ENCODE results near the gene ENTPD7. TPM values are rescaled to one million over a fixed set of nuclear protein-coding genes. Genes with fewer than 3 reads are reported as not detected.
"Not testable (repeated sequence)": the region's sequence is repeated elsewhere in the genome, so short reads cannot be mapped to it uniquely, and the experiment has no call there.

The ENTPD7 gene
- total RNA-seq, 1 donor from 2014 or later = 7.5 TPM

DNA sequence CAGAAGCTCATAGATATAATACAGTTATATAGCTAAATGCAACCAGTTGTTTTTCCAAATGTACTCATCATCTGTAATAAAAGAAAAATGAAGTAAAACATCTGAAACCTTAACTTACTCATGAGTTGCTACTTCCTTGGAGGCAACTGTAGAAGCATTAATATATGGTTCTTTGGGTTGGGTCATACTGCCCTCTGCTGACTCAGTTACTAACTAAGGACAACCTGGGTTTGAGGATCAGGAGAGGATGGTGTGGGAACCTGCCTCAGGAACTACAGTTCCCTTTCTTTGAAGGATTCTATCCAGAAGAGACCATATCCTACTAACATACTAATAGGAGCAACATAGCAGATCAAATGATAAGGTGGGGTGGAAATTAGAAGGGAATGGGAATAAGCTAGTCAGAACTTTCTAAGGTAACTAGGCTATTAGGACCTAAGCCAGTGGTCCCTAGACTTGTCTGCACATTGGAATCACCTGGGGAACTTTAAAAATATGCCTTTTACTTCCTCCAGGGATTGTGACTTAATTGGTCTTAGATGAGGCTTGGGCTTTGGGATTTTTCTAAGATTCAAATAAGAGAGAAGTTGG lies 51.9 kb downstream of the ENTPD7 start:
- peaks cover 41% of the 10 kb centered on the region for H3K36me3 Mint-ChIP-seq (ENCODE audit: low read depth)
- intact Hi-C loops (cut with micrococcal nuclease) = loop anchor here (1.0 to 5.0 kb wide), 4 partner anchors 94 to 319 kb away; no protein-coding TSS in a partner anchor
- H3K4me1 Mint-ChIP-seq (ENCODE audit: low read depth) = peaks cover 12% of the 10 kb centered on the region
- H3K4me3 Mint-ChIP-seq (ENCODE audit: low read depth) = no peak overlapping the region
- DNase-seq (ENCODE audit: low spot score) = peak; percentile 13
- no peaks in the 10 kb centered on the region for H3K27me3 Mint-ChIP-seq (ENCODE audit: low read depth)
- no peaks in the 10 kb centered on the region for H3K9me3 Mint-ChIP-seq
- H3K27ac Mint-ChIP-seq = no peak overlapping the region

DNA sequence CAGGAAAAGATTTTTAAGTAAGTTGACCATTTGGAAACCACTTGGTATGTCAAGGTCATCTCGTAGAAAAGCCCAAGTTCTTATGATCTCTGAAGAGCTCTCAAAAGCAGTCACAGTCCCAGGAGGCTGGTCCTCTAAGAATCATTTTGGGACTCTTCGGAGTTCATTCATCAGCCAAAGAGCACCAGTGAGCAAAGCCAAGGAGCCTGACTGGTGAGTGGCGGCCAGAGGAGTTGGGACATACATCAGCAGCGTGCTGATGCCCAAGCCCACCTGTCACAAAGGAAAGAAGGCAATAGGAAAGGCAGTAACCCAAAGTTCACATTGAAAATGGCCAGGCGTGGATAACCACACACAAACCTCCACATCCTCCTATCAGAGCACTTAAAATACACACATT lies 55.1 kb downstream of the ENTPD7 start:
- Mint-ChIP-seq H3K4me3 (ENCODE audit: low read depth) (no peak overlapping the region), H3K4me1 (ENCODE audit: low read depth) (peaks cover 12% of the 10 kb centered on the region), H3K27me3 (ENCODE audit: low read depth) (no peaks in the 10 kb centered on the region), H3K36me3 (ENCODE audit: low read depth) (peaks cover 53% of the 10 kb centered on the region), H3K27ac (no peak overlapping the region), H3K9me3 (no peaks in the 10 kb centered on the region)
- DNase-seq (ENCODE audit: low spot score) = no peak
- intact Hi-C loops (cut with micrococcal nuclease) = loop anchor here (5.0 kb wide), 1 partner anchor 97 kb away; no protein-coding TSS in a partner anchor

DNA sequence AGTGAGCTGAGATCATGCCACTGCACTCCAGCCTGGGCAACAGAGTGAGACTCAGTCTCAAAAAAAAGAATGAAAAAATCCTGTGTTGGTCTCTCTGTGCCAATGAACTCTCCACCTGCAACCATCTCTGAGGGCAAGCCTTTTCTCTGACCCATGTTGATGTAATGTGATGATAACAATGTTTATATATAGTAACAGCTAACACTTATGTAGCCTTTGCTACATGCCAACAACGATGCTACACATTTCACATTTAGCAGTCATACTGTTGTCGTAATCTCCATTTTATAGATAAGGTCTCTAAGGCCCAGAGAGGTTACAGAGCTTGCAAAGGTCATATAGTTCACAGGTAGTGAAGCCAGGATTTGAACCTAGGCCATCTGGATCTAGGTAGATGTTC lies 61.1 kb downstream of the ENTPD7 start:
- no peaks in the 10 kb centered on the region for H3K27me3 Mint-ChIP-seq (ENCODE audit: low read depth)
- H3K36me3 Mint-ChIP-seq (ENCODE audit: low read depth) = peaks cover 74% of the 10 kb centered on the region
- H3K27ac Mint-ChIP-seq = no peak overlapping the region
- no peak overlapping the region for H3K4me3 Mint-ChIP-seq (ENCODE audit: low read depth)
- no peaks in the 10 kb centered on the region for H3K4me1 Mint-ChIP-seq (ENCODE audit: low read depth)
- intact Hi-C loops (cut with micrococcal nuclease) = no loop called here
- no peaks in the 10 kb centered on the region for H3K9me3 Mint-ChIP-seq
- DNase-seq (ENCODE audit: low spot score) = no peak

DNA sequence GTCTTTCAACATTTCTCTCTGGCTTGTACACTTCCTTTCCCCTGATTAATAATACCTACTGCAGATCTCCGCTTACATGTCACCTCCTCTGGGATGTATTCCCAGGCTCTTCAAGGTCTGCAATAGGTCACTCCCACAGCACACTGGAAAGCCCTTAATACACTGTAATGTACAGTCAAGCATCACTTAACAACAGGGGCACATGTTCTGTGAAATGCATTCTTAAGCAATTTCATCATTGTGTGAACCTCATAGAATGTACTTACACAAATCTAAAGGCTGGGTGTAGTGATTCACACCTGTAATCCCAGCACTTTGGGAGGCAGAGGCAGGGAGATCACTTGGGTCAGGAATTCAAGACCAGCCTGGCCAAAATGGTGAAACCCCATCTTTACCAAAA lies 70.7 kb downstream of the ENTPD7 start:
- H3K4me3 Mint-ChIP-seq (ENCODE audit: low read depth) = no peak overlapping the region
- H3K27ac Mint-ChIP-seq = no peak overlapping the region
- H3K27me3 Mint-ChIP-seq (ENCODE audit: low read depth) = no peaks in the 10 kb centered on the region
- peaks cover 43% of the 10 kb centered on the region for H3K36me3 Mint-ChIP-seq (ENCODE audit: low read depth)
- intact Hi-C loops (cut with micrococcal nuclease) = loop anchor here (5.0 to 10.0 kb wide), 3 partner anchors 277 to 1182 kb away; partner anchors contain the start of genes DNMBP, SEC31B and SLF2
- peaks cover 20% of the 10 kb centered on the region for H3K4me1 Mint-ChIP-seq (ENCODE audit: low read depth)
- no peak for DNase-seq (ENCODE audit: low spot score)
- H3K9me3 Mint-ChIP-seq = no peaks in the 10 kb centered on the region

DNA sequence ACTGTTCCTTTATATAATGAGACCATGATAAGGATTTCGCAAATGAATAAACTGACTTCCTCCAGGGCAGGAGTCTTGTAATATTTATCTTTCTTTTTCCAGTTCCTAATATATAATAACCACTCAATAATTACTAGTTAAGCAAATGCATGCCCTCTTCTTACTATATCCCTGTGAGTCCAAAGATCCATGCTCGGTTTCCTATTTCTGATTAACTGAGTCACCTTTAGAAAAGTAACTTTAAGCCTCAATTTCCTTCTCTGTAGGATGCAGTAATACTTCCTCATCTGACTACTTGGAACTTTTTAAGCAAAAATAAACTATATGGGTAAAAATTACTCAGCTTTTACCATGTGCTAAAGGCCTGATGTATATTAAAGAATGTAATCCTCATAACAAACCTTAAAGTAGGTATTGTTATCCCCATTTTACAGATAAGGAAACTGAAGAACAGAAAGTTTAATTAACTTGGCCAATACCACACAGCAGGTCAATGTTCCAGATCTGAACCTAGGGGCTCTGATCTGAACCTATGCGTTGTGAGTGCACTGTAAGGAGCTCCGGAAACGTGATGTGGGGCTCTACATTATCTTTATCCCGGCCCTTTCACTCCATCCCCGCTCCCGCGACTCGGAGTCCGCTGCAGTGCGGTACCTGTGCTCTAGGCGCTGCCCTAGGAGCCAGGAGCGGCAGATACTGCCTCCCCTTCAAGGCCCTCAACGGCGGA lies 72.2 kb downstream of the ENTPD7 start:
- intact Hi-C loops (cut with micrococcal nuclease) = loop anchor here (1.0 to 10.0 kb wide), 6 partner anchors 72 to 1181 kb away; partner anchors contain the start of genes DNMBP, ENTPD7, GOT1 and SEC31B
- peaks cover 41% of the 10 kb centered on the region for H3K36me3 Mint-ChIP-seq (ENCODE audit: low read depth)
- H3K27ac Mint-ChIP-seq = peak overlapping the region; percentile 99
- H3K9me3 Mint-ChIP-seq = no peaks in the 10 kb centered on the region
- no peaks in the 10 kb centered on the region for H3K27me3 Mint-ChIP-seq (ENCODE audit: low read depth)
- no peak for DNase-seq (ENCODE audit: low spot score)
- H3K4me1 Mint-ChIP-seq (ENCODE audit: low read depth) = peaks cover 24% of the 10 kb centered on the region
- H3K4me3 Mint-ChIP-seq (ENCODE audit: low read depth) = peak overlapping the region; percentile 99

DNA sequence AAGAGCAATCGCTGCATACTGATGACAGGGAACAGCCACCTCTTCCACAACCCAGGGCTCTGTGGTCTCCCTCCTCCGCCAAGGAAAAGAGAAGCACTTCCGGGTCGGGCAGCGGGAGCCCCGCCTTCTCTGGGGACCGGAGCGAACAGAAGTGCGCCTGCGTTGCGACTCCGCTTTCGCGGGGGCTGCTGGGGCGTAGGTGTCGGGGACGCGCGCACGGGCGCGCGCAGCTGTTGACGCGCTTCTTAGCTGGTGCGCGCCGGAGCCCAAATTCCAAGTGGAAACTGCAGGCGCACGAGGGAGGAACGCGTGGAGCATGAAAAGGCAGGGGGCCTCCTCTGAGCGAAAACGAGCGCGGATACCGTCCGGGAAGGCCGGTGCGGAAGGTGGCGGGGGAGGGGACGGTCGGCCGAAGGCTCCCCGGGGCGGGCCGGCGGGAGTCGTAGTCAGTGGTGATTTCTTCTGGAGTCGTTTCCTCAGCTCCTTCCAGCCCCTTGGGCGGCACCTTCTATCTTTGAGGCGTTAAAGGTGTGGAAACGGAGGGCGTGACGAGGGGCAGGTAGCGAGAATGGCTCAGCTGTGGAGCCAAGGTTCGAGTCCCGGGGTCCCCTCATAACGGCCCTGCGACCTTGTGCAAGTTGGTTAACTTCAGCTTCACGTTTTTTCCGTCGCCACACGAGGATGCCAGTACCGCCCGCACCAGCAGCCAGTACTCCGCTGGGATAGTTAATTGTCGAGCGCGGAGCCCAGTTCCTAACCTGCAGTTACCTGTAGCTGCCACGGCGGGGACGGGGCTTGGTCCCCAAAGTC lies 72.9 kb downstream of the ENTPD7 start, which contains the start of the genes COX15 and CUTC:
Gene COX15 (minus strand): TSS at position 95 of the 810 bp plus-strand sequence. CDS start 78 bp downstream, at position 17.
Gene CUTC (plus strand): TSS at position 202 of the 810 bp plus-strand sequence. CDS start 115 bp downstream, at position 317.
- H3K27me3 Mint-ChIP-seq (ENCODE audit: low read depth) = no peaks in the 10 kb centered on the region
- DNase-seq (ENCODE audit: low spot score) = peak; percentile 94
- H3K4me1 Mint-ChIP-seq (ENCODE audit: low read depth) = peaks cover 24% of the 10 kb centered on the region
- intact Hi-C loops (cut with micrococcal nuclease) = loop anchor here (1.0 to 10.0 kb wide), 6 partner anchors 73 to 1180 kb away; partner anchors contain the start of genes DNMBP, ENTPD7, GOT1 and SEC31B
- H3K9me3 Mint-ChIP-seq = peaks cover 2% of the 10 kb centered on the region
- peak within 1 kb of the TSS; percentile 99 for H3K27ac Mint-ChIP-seq
- peaks cover 47% of the 10 kb centered on the region for H3K36me3 Mint-ChIP-seq (ENCODE audit: low read depth)
- H3K4me3 Mint-ChIP-seq (ENCODE audit: low read depth) = peak within 1 kb of the TSS; percentile 99

DNA sequence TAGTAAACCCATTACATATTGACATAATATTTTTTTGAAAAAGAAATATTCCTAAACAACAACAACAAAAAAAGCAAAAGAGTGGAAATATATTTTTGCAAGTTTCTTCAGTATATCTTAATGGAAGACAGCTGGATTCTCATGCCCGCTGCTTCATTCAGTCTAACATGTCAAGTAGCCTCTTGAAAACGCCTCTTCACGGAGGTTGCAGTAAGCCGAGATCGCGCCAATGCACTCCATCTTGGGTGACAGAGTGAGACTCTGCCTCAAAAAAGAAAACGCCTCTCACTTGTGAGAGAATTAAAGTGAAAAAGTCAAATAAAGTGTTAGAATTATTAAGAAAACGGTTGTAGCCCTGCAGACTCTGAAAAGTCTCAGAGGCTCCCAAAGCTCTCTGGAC lies 74.1 kb downstream of the ENTPD7 start:
- Mint-ChIP-seq H3K9me3 (peaks cover 5% of the 10 kb centered on the region), H3K27me3 (ENCODE audit: low read depth) (no peaks in the 10 kb centered on the region), H3K36me3 (ENCODE audit: low read depth) (peaks cover 49% of the 10 kb centered on the region), H3K27ac (no peak overlapping the region), H3K4me3 (ENCODE audit: low read depth) (peak overlapping the region; percentile 78), H3K4me1 (ENCODE audit: low read depth) (peaks cover 25% of the 10 kb centered on the region)
- intact Hi-C loops (cut with micrococcal nuclease) = loop anchor here (5.0 to 10.0 kb wide), 3 partner anchors 274 to 1179 kb away; partner anchors contain the start of genes DNMBP, SEC31B and SLF2
- no peak for DNase-seq (ENCODE audit: low spot score)

DNA sequence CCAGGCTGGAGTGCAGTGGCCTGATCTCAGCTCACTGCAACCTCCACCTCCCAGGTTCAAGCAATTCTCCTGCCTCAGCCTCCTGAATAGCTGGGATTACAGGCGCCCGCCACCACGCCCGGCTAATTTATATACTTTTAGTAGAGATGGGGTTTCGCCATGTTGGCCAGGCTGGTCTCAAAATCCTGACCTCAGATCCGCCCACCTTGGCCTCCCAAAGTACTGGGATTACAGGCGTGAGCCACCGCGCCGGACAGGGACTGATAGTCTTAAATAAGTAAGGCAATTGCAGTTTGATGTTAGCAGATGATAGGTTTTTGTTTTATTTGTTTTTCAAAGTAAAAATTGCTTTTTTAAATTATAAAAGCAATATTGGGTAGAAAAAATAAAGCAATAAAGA lies 74.8 kb downstream of the ENTPD7 start:
- not testable (repeated sequence) for H3K9me3 Mint-ChIP-seq; H3K27me3 Mint-ChIP-seq (ENCODE audit: low read depth); H3K4me3 Mint-ChIP-seq (ENCODE audit: low read depth); DNase-seq (ENCODE audit: low spot score); H3K27ac Mint-ChIP-seq
- intact Hi-C loops (cut with micrococcal nuclease) = loop anchor here (5.0 to 10.0 kb wide), 3 partner anchors 273 to 1178 kb away; partner anchors contain the start of genes DNMBP, SEC31B and SLF2
- Mint-ChIP-seq H3K4me1 (ENCODE audit: low read depth) (peaks cover 26% of the 10 kb centered on the region), H3K36me3 (ENCODE audit: low read depth) (peaks cover 51% of the 10 kb centered on the region)

DNA sequence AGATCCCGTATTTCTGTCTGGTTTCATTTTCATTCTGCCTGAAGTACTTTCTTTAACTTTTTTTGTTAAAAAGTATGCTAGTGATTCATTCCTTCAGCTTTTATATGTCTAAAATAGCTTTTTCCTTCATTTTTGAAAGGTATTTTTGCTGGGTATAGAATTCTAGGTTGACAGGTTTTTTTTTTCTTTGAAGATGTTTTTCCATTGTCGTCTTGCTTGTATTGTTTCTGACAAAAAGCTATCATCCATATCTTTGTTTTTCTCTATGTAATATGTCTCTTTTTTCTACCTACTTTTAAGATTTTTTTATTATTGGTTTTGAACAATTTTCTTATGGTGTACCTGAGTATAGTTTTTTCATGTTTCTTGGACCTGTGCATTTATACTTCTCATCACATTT lies 81.0 kb downstream of the ENTPD7 start:
- intact Hi-C loops (cut with micrococcal nuclease) = no loop called here
- peaks cover 28% of the 10 kb centered on the region for H3K9me3 Mint-ChIP-seq
- DNase-seq (ENCODE audit: low spot score) = no peak
- H3K4me3 Mint-ChIP-seq (ENCODE audit: low read depth) = no peak overlapping the region
- no peaks in the 10 kb centered on the region for H3K27me3 Mint-ChIP-seq (ENCODE audit: low read depth)
- no peak overlapping the region for H3K27ac Mint-ChIP-seq
- peaks cover 88% of the 10 kb centered on the region for H3K36me3 Mint-ChIP-seq (ENCODE audit: low read depth)
- H3K4me1 Mint-ChIP-seq (ENCODE audit: low read depth) = peaks cover 14% of the 10 kb centered on the region

DNA sequence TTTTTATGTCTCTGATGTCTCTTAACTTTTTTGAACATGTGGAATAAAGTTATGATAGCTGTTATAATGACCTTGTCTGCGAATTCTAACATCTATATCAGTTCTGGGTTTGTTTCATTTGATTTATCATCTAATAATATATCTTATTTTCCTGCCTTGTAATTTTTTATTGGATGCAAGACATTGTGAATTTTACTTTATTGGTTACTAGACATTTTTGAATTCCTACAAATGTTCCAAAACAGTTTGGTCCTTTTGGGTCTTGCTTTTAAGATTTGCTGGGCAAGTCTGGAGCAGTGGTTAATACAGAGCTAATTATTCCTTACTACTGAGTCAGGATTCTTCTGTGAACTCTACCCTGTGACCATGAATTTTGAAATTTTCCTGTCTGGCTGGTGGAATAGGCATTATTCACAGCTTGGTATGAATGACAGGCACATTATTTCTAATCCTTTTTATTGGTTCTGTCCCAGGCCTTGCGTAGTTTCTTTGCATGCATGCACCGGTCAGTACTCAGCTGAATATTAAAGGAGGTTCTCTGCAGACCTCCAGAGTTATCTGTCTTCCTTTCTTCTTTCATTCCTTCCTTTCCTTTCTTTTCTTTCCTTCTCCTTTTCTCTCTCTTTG lies 81.7 kb downstream of the ENTPD7 start:
- no peak overlapping the region for H3K27ac Mint-ChIP-seq

DNA sequence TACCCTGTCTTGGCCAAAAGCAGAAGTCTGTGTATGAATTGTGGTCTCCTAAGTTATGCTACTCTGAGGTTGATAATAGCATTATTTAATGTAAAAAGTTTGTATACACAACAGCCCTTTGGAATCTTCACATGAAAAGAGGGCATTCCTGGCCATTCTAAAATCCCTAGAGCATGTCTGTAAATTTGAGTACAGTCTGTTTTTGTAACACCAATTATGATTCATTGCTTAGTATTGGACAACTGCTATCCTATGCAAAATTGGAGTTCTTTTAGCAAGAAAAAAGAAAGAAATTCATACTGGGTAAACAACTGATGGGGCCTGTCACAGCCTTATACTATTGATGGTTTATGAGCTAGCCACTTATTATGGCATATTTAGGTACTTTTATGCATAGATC lies 82.9 kb downstream of the ENTPD7 start:
- intact Hi-C loops (cut with micrococcal nuclease) = no loop called here
- peaks cover 10% of the 10 kb centered on the region for H3K4me1 Mint-ChIP-seq (ENCODE audit: low read depth)

More for the DNA sequence above, 81.7 kb downstream of the ENTPD7 start:
- no peak for DNase-seq (ENCODE audit: low spot score)
- Mint-ChIP-seq H3K27me3 (ENCODE audit: low read depth) (no peaks in the 10 kb centered on the region), H3K4me1 (ENCODE audit: low read depth) (peaks cover 11% of the 10 kb centered on the region), H3K36me3 (ENCODE audit: low read depth) (peaks cover 90% of the 10 kb centered on the region), H3K4me3 (ENCODE audit: low read depth) (no peak overlapping the region), H3K9me3 (peaks cover 28% of the 10 kb centered on the region)
- intact Hi-C loops (cut with micrococcal nuclease) = no loop called here

DNA sequence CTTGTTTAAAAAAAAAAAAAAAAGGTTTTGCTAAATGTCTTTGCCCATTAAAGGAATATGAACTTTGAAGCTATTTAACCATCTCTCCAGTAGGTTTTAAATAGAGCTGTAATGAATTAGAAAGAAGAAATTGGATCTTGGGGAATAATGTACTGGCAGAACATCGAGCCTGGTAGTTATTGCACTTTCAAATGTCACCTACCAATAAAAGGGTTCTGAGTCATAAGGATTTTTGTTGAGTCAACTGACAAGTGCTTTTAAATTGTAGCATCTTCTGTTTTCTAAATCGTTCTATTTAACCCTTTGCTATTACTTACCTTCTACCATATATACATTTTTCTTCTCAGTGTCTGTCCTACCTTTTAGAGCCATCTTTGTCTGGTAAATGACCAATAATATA lies 83.4 kb downstream of the ENTPD7 start:
- DNase-seq (ENCODE audit: low spot score) = no peak
- Mint-ChIP-seq H3K36me3 (ENCODE audit: low read depth) (peaks cover 82% of the 10 kb centered on the region), H3K9me3 (peaks cover 24% of the 10 kb centered on the region), H3K27ac (no peak overlapping the region), H3K4me3 (ENCODE audit: low read depth) (no peak overlapping the region), H3K4me1 (ENCODE audit: low read depth) (peaks cover 10% of the 10 kb centered on the region), H3K27me3 (ENCODE audit: low read depth) (no peaks in the 10 kb centered on the region)
- intact Hi-C loops (cut with micrococcal nuclease) = no loop called here

More for the DNA sequence above, 82.9 kb downstream of the ENTPD7 start:
- H3K4me3 Mint-ChIP-seq (ENCODE audit: low read depth) = no peak overlapping the region
- no peaks in the 10 kb centered on the region for H3K27me3 Mint-ChIP-seq (ENCODE audit: low read depth)
- peaks cover 26% of the 10 kb centered on the region for H3K9me3 Mint-ChIP-seq
- peaks cover 86% of the 10 kb centered on the region for H3K36me3 Mint-ChIP-seq (ENCODE audit: low read depth)
- H3K27ac Mint-ChIP-seq = no peak overlapping the region
- DNase-seq (ENCODE audit: low spot score) = no peak

All from activated T-helper 2 cell treated with anti-CD3 and anti-CD28 coated beads, Interferon-gamma antibody, Interleukin-2, Interleukin-4, amounts not matched to agents 10 μg/mL and 5 μg/mL and 100 μg/mL, durations not matched to agents 14 hours and 24 hours and 36 hours (primary cell).